Measurements from ENCODE around the gene CCDC192. TPM values are rescaled to one million over a fixed set of nuclear protein-coding genes. Genes with fewer than 3 reads are reported as not detected.

Gene CCDC192
- total RNA-seq, 1 experiment from 2014 or later: not detected

- H3K27me3 ChIP-seq: no peaks in the 10 kb centered on the region
- no peaks in the 10 kb centered on the region for H3K9me3 ChIP-seq
- DNase-seq: no peak
- no peaks in the 10 kb centered on the region for H3K36me3 ChIP-seq
- no peak overlapping the region for H3K4me3 ChIP-seq
Observed at GRCh38 chr5:127976525-127976924, 273.3 kb downstream of the CCDC192 start.

GRCh38 chr5:127976991-127977717, 274.0 kb downstream of the CCDC192 start:
- Histone ChIP-seq H3K9me3 (no peaks in the 10 kb centered on the region), H3K27me3 (no peaks in the 10 kb centered on the region), H3K4me3 (no peak overlapping the region), H3K36me3 (no peaks in the 10 kb centered on the region)
- DNase-seq: no peak

GRCh38 chr5:127978738-127979300, 275.6 kb downstream of the CCDC192 start:
- DNase-seq: no peak
- H3K9me3 ChIP-seq: no peaks in the 10 kb centered on the region
- H3K36me3 ChIP-seq: no peaks in the 10 kb centered on the region
- H3K4me3 ChIP-seq: no peak overlapping the region
- no peaks in the 10 kb centered on the region for H3K27me3 ChIP-seq

- Histone ChIP-seq H3K9me3 (no peaks in the 10 kb centered on the region), H3K27me3 (no peaks in the 10 kb centered on the region), H3K4me3 (no peak overlapping the region), H3K36me3 (no peaks in the 10 kb centered on the region)
- no peak for DNase-seq
Observed at GRCh38 chr5:127979475-127979874, 276.3 kb downstream of the CCDC192 start.

- Histone ChIP-seq H3K36me3 (no peaks in the 10 kb centered on the region), H3K9me3 (no peaks in the 10 kb centered on the region), H3K27me3 (no peaks in the 10 kb centered on the region), H3K4me3 (no peak overlapping the region)
- DNase-seq: no peak
Observed at GRCh38 chr5:127980843-127981242, 277.7 kb downstream of the CCDC192 start.

GRCh38 chr5:127981498-127981897, 278.3 kb downstream of the CCDC192 start:
- no peaks in the 10 kb centered on the region for H3K27me3 ChIP-seq
- H3K9me3 ChIP-seq: no peaks in the 10 kb centered on the region
- DNase-seq: no peak
- H3K36me3 ChIP-seq: no peaks in the 10 kb centered on the region
- no peak overlapping the region for H3K4me3 ChIP-seq

GRCh38 chr5:127985811-127986325, 282.7 kb downstream of the CCDC192 start:
- no peaks in the 10 kb centered on the region for H3K36me3 ChIP-seq
- DNase-seq: no peak
- H3K9me3 ChIP-seq: no peaks in the 10 kb centered on the region
- no peak overlapping the region for H3K4me3 ChIP-seq
- H3K27me3 ChIP-seq: no peaks in the 10 kb centered on the region

- DNase-seq: no peak
- Histone ChIP-seq H3K27me3 (no peaks in the 10 kb centered on the region), H3K36me3 (no peaks in the 10 kb centered on the region), H3K9me3 (no peaks in the 10 kb centered on the region), H3K4me3 (no peak overlapping the region)
Observed at GRCh38 chr5:127987354-127988145, 284.4 kb downstream of the CCDC192 start.

GRCh38 chr5:127988146-127988760, 285.1 kb downstream of the CCDC192 start:
- no peak overlapping the region for H3K4me3 ChIP-seq
- no peaks in the 10 kb centered on the region for H3K27me3 ChIP-seq
- H3K9me3 ChIP-seq: no peaks in the 10 kb centered on the region

More at GRCh38 chr5:127988146-127988760, 285.1 kb downstream of the CCDC192 start:
- DNase-seq: peak; percentile 83
- H3K36me3 ChIP-seq: no peaks in the 10 kb centered on the region

Other genes starting within 250 kb of the CCDC192 start
- gene PRRC1, start 185.8 kb upstream of the CCDC192 start, total RNA-seq (2014; rRNA removed; shearing (Covaris generic); ENCODE audit: low replicate concordance): 26.8 and 40.3 TPM in 2 replicates
- not detected in 2 replicates for gene CTXN3, start 54.3 kb upstream of the CCDC192 start, total RNA-seq (2014; rRNA removed; shearing (Covaris generic); ENCODE audit: low replicate concordance)

Data from MG63 (cell line).